ENCODE measurements around the gene ACTC1. TPM values are rescaled to one million over a fixed set of nuclear protein-coding genes. Genes with fewer than 3 reads are reported as not detected.

Gene ACTC1
- total and polyA plus RNA-seq, 3 experiments from 2014 or later, result not detected

DNA sequence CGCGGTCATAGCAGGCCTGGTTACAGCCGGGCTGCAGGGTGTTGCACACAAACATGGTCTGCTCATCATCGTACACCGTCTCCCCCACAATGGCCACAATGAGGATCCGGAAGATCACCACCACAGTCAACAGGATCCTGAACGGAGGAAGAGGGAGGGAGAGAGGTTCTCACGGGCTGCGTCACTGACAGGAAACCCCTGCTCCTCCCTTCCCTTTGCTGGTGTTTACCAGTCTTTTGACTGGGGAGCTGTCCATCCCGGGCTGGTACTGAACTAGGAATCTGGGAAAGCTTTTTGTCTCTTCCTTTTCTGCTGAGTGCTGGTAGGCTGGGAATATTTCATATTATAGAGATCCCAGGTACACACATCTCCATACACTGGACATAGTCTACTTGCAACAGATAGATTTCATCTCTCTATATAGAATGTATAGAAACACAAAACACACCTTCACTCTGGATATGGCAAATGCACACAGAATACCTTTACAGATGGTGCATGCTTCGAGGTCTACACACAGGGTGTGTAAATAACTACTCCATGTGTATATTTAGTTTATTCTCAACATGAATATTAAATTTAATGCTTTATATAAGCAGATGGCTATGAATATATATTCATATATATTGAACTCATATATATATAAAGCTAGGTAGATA, 42.0 kb downstream of the ACTC1 start:
- no peak for DNase-seq
- Mint-ChIP-seq H3K27me3 (peaks cover 40 to 63% of the 10 kb centered on the region in 2 donors), H3K27ac (no peak overlapping the region), H3K4me1 (peaks cover 0 to 6% (median 1%) of the 10 kb centered on the region in 3 donors), H3K4me3 (no peak overlapping the region), H3K36me3 (no peaks in the 10 kb centered on the region), H3K9me3 (peaks cover 0 to 4% (median 0%) of the 10 kb centered on the region in 5 donors)
- Histone ChIP-seq H3K4me1 (ENCODE audit: insufficient read depth, low read length) (no peaks in the 10 kb centered on the region), H3K4me3 (ENCODE audit: low read length) (no peak overlapping the region), H3K9me3 (ENCODE audit: low read length) (no peaks in the 10 kb centered on the region), H3K27me3 (ENCODE audit: insufficient read depth, low read length, poor library complexity, severe bottlenecking) (peaks cover 10% of the 10 kb centered on the region), H3K36me3 (ENCODE audit: insufficient read depth, low read length) (no peaks in the 10 kb centered on the region), H3K27ac (ENCODE audit: low read depth, low read length) (no peak overlapping the region)
- POLR2A ChIA-PET, result no interaction called here
- CTCF ChIA-PET, result no interaction called here

DNA sequence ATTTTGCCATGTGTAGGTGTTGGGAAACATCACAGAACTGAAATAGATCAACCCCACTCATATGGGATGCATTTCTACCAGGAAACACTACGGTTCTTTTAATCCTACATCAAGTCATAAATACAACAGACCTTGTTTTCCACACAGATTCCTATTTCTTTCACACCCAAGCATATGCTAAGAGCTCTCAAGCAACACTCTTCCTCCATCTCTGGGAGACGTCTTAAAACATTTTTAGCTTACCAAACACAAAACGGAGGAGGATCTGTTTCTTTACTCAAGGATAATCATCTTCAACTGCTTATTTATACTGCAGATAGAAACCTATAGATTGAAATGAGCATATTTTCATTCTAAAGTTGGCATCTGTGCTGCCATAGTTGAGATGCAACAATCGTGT, 45.7 kb downstream of the ACTC1 start:
- H3K9me3 Mint-ChIP-seq, result peaks cover 0 to 4% (median 0%) of the 10 kb centered on the region in 5 donors
- Histone ChIP-seq H3K27ac (ENCODE audit: low read depth, low read length) (no peak overlapping the region), H3K36me3 (ENCODE audit: insufficient read depth, low read length) (no peaks in the 10 kb centered on the region), H3K4me3 (ENCODE audit: low read length) (no peak overlapping the region), H3K4me1 (ENCODE audit: insufficient read depth, low read length) (no peaks in the 10 kb centered on the region), H3K9me3 (ENCODE audit: low read length) (no peaks in the 10 kb centered on the region), H3K27me3 (ENCODE audit: insufficient read depth, low read length, poor library complexity, severe bottlenecking) (peaks cover 4% of the 10 kb centered on the region)
- H3K36me3 Mint-ChIP-seq, result no peaks in the 10 kb centered on the region
- no peak overlapping the region for H3K4me3 Mint-ChIP-seq
- DNase-seq, result no peak
- H3K27me3 Mint-ChIP-seq, result peaks cover 26 to 47% of the 10 kb centered on the region in 2 donors
- ChIA-PET CTCF (no interaction called here), POLR2A (no interaction called here)
- no peak overlapping the region for H3K27ac Mint-ChIP-seq
- peaks cover 0 to 3% (median 0%) of the 10 kb centered on the region in 3 donors for H3K4me1 Mint-ChIP-seq

Other genes starting within 250 kb of the ACTC1 start
- gene GOLGA8B, start 211.9 kb downstream of the ACTC1 start, total RNA-seq, result 100 to 1,000 TPM; 132 to 136 TPM
- 4.7 TPM for gene GOLGA8B, start 211.9 kb downstream of the ACTC1 start, polyA plus RNA-seq
- not detected for gene GJD2, start 40.6 kb downstream of the ACTC1 start, total RNA-seq
- not detected for gene GJD2, start 40.6 kb downstream of the ACTC1 start, polyA plus RNA-seq
- gene AQR, start 174.2 kb upstream of the ACTC1 start, total RNA-seq, result 10 to 100 TPM; 41.7 to 46.0 TPM
- 14.8 TPM for gene AQR, start 174.2 kb upstream of the ACTC1 start, polyA plus RNA-seq
- 10 to 100 TPM; 63.6 to 68.0 TPM for gene ZNF770, start 192.7 kb upstream of the ACTC1 start, total RNA-seq
- 112 TPM for gene ZNF770, start 192.7 kb upstream of the ACTC1 start, polyA plus RNA-seq

Data from CD8-positive, alpha-beta memory T cell (primary cell).